Activated gamma-delta T cell treated with Interleukin-2 at 50 U/mL for 16 hours (primary cell): ENCODE measurements around the gene GPR132.
"Not testable (repeated sequence)": the region's sequence is repeated elsewhere in the genome, so short reads cannot be mapped to it uniquely, and the experiment has no call there.

ENCODE experiments used
- DNase-seq: peaks from one replicate; pipeline ENCODE4 v3.0.0-alpha.2; 2020

Gene GPR132

GRCh38 chr14:105034315-105035039 lies 30.8 kb downstream of the GPR132 start:
- no peak for DNase-seq

- DNase-seq = not testable (repeated sequence)
Measured at GRCh38 chr14:105033412-105033900, 31.8 kb downstream of the GPR132 start.

GRCh38 chr14:105032451-105032901 lies 32.8 kb downstream of the GPR132 start:
- DNase-seq = not testable (repeated sequence)

- no peak for DNase-seq
Measured at GRCh38 chr14:105030836-105031396, 34.3 kb downstream of the GPR132 start.

- no peak for DNase-seq
Measured at GRCh38 chr14:105030194-105030593, 35.0 kb downstream of the GPR132 start.

GRCh38 chr14:105029402-105029801 lies 35.8 kb downstream of the GPR132 start:
- DNase-seq = no peak

GRCh38 chr14:105028251-105028927 lies 36.8 kb downstream of the GPR132 start:
- DNase-seq = no peak

GRCh38 chr14:105027718-105028117 lies 37.5 kb downstream of the GPR132 start:
- DNase-seq = not testable (repeated sequence)

GRCh38 chr14:105026802-105027563 lies 38.2 kb downstream of the GPR132 start:
- no peak for DNase-seq

- DNase-seq = no peak
Measured at GRCh38 chr14:105026033-105026785, 39.0 kb downstream of the GPR132 start.

GRCh38 chr14:105025429-105025828 lies 39.8 kb downstream of the GPR132 start:
- no peak for DNase-seq

GRCh38 chr14:105023791-105024480 lies 41.3 kb downstream of the GPR132 start:
- DNase-seq = no peak

- DNase-seq = no peak
Measured at GRCh38 chr14:105023144-105023543, 42.1 kb downstream of the GPR132 start.

GRCh38 chr14:105022276-105022670 lies 43.0 kb downstream of the GPR132 start:
- no peak for DNase-seq

- DNase-seq = no peak
Measured at GRCh38 chr14:105021656-105022275, 43.5 kb downstream of the GPR132 start.

- DNase-seq = peak; percentile 97
Measured at GRCh38 chr14:105020815-105021655, 44.2 kb downstream of the GPR132 start, which contains the start of gene CDCA4. Gene CDCA4, minus strand, starts transcription at chr14:105021083. Its CDS starts 9,154 bp downstream, at chr14:105011929.

GRCh38 chr14:105019861-105020814 lies 45.1 kb downstream of the GPR132 start:
- DNase-seq = peak; percentile 55

- DNase-seq = no peak
Measured at GRCh38 chr14:105018414-105018813, 46.8 kb downstream of the GPR132 start.

- no peak for DNase-seq
Measured at GRCh38 chr14:105015905-105016304, 49.3 kb downstream of the GPR132 start.
